Measurements from ENCODE around the gene LUC7L2.
"Not testable (repeated sequence)": the region's sequence is repeated elsewhere in the genome, so short reads cannot be mapped to it uniquely, and the experiment has no call there.

The LUC7L2 gene

DNA sequence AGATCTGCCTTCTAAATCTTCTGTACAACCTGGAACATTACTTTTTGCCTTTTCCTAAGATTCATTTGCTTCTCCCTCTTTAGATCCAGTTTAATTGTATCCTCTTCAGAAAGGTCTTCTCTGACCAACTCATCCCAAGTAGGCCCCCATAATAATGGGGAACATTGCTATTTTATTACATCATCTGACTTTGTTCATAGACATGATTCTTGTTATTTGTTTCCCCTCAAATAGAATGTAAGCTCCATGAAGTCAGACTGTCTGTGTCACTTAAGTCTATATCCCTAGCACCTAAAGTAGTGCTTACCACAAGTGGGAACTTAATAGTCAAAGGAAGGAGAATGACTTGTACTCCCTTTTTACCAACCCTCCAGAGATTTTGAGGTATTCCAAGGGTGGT is 37.5 kb downstream of the LUC7L2 start:
- Histone ChIP-seq H3K4me1 (ENCODE audit: low read depth, poor library complexity, severe bottlenecking) (no peaks in the 10 kb centered on the region), H3K4me3 (IDR thresholded peaks at IDR 0.05; ENCODE audit: insufficient read depth, low read depth, low read length) (no peak overlapping the region), H3K27me3 (ENCODE audit: insufficient read depth, low read depth) (no peaks in the 10 kb centered on the region), H3K79me2 (ENCODE audit: insufficient read depth, low read depth) (peaks cover 56% of the 10 kb centered on the region; the same call in 1 of the 2 replicates), H3K36me3 (ENCODE audit: insufficient read depth) (peaks cover 3% of the 10 kb centered on the region; the same call in 1 of the 2 replicates), H3K4me2 (no peak overlapping the region), H4K20me1 (ENCODE audit: insufficient read depth) (peaks cover 12% of the 10 kb centered on the region; the same call in 1 of the 2 replicates), H3K9ac (no peak overlapping the region), H2AFZ (ENCODE audit: low read depth) (no peak overlapping the region), H3K27ac (no peak overlapping the region)
- TF ChIP-seq, protein P1, sequence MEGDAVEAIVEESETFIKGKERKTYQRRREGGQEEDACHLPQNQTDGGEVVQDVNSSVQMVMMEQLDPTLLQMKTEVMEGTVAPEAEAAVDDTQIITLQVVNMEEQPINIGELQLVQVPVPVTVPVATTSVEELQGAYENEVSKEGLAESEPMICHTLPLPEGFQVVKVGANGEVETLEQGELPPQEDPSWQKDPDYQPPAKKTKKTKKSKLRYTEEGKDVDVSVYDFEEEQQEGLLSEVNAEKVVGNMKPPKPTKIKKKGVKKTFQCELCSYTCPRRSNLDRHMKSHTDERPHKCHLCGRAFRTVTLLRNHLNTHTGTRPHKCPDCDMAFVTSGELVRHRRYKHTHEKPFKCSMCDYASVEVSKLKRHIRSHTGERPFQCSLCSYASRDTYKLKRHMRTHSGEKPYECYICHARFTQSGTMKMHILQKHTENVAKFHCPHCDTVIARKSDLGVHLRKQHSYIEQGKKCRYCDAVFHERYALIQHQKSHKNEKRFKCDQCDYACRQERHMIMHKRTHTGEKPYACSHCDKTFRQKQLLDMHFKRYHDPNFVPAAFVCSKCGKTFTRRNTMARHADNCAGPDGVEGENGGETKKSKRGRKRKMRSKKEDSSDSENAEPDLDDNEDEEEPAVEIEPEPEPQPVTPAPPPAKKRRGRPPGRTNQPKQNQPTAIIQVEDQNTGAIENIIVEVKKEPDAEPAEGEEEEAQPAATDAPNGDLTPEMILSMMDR (conservative IDR thresholded peaks at IDR 0.05; ENCODE audit: low read depth, low read length): no peak

DNA sequence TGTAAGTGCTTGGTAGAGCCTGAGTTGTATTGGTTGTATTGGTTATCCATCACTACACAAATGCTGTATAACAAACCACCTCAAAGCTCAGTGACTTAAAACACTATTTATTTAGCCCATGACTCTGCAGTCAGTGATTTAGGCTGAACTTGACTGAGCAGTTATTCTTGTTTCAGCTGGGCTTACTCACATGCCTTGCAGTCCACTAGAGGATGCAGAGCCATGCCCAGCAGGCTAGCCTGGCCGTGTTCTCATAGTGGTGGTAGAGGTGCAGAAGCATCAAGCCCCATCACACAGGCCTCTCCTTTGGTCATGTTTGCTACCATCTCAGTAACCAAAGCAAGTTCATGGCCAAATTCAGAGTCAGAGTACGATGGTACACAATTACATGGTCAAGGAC is 43.9 kb downstream of the LUC7L2 start:
- H4K20me1 ChIP-seq (ENCODE audit: insufficient read depth): no peaks in the 10 kb centered on the region
- no peak overlapping the region for H3K9ac ChIP-seq
- TF ChIP-seq, protein P1 (conservative IDR thresholded peaks at IDR 0.05; ENCODE audit: low read depth, low read length): no peak
- H3K4me2 ChIP-seq: no peak overlapping the region
- no peak overlapping the region for H3K4me3 ChIP-seq (IDR thresholded peaks at IDR 0.05; ENCODE audit: insufficient read depth, low read depth, low read length)
- peaks cover 8% of the 10 kb centered on the region; the same call in 1 of the 2 replicates for H3K79me2 ChIP-seq (ENCODE audit: insufficient read depth, low read depth)
- no peaks in the 10 kb centered on the region for H3K27me3 ChIP-seq (ENCODE audit: insufficient read depth, low read depth)
- no peak overlapping the region for H3K27ac ChIP-seq
- no peaks in the 10 kb centered on the region for H3K4me1 ChIP-seq (ENCODE audit: low read depth, poor library complexity, severe bottlenecking)
- peaks cover 28% of the 10 kb centered on the region; the same call in 1 of the 2 replicates for H3K36me3 ChIP-seq (ENCODE audit: insufficient read depth)
- H2AFZ ChIP-seq (ENCODE audit: low read depth): no peak overlapping the region

DNA sequence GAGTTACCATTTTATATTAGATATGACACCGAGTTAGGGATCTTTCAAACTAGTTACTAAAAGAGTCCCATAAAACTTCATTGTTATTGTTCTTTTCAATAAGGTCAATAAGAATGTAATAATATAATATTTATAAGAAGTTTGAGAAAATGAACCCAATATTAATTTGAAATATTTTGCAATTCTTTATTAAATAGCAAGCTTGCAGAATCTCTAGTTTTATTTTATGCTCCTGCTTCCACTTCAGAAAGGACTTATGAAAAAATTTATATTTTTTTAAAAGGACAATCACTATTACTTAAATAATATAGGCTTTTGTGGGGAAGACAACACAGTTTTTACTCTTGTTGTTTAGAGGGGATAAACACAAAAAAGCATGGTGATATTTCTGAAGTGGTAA is 47.9 kb downstream of the LUC7L2 start:
- Histone ChIP-seq H3K36me3 (ENCODE audit: insufficient read depth) (peaks cover 27% of the 10 kb centered on the region; the same call in 1 of the 2 replicates), H4K20me1 (ENCODE audit: insufficient read depth) (peaks cover 6% of the 10 kb centered on the region; the same call in 1 of the 2 replicates), H2AFZ (ENCODE audit: low read depth) (no peak overlapping the region), H3K27me3 (ENCODE audit: insufficient read depth, low read depth) (no peaks in the 10 kb centered on the region), H3K27ac (no peak overlapping the region), H3K9ac (no peak overlapping the region), H3K4me3 (IDR thresholded peaks at IDR 0.05; ENCODE audit: insufficient read depth, low read depth, low read length) (no peak overlapping the region), H3K4me1 (ENCODE audit: low read depth, poor library complexity, severe bottlenecking) (no peaks in the 10 kb centered on the region), H3K4me2 (no peak overlapping the region), H3K79me2 (ENCODE audit: insufficient read depth, low read depth) (0 out of 2 replicates have a peak, but pooled peaks cover 12% of the 10 kb centered on the region)
- TF ChIP-seq, protein P1 (conservative IDR thresholded peaks at IDR 0.05; ENCODE audit: low read depth, low read length): no peak

DNA sequence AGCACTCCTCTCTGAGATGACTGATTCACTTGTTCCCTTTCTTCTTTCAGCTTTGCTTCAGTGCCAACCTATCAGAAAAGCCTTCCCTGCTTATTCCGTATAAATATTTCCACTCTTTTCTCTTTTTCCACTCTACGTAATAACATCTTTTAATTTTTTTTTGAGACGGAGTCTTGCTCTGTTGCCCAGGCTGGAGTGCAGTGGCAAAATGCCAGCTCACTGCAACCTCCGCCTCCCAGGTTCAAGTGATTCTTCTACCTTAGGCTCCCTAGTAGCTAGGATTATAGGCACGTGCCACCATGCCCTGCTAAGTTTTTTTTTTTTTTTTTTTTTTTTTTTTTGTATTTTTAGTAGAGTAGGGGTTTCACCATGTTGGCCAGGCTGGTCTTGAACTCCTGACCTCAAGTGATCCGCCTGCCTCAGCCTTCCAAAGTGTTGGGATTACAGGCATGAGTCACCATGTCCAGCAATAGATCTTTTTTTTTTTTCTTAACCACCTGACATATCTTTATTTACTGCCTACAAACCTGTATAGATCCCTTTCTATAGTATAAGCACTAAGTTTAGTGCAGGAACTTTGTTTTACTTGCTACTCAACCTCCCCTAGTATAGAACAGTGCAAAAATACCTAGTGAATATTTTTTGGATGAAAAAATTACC is 55.2 kb downstream of the LUC7L2 start:
- H3K79me2 ChIP-seq (ENCODE audit: insufficient read depth, low read depth); H3K27me3 ChIP-seq (ENCODE audit: insufficient read depth, low read depth); H3K27ac ChIP-seq; H3K4me3 ChIP-seq (IDR thresholded peaks at IDR 0.05; ENCODE audit: insufficient read depth, low read depth, low read length); H2AFZ ChIP-seq (ENCODE audit: low read depth); H4K20me1 ChIP-seq (ENCODE audit: insufficient read depth); H3K9ac ChIP-seq; H3K4me1 ChIP-seq (ENCODE audit: low read depth, poor library complexity, severe bottlenecking); H3K4me2 ChIP-seq: not testable (repeated sequence)
- peaks cover 23% of the 10 kb centered on the region for H3K36me3 ChIP-seq (ENCODE audit: insufficient read depth)

DNA sequence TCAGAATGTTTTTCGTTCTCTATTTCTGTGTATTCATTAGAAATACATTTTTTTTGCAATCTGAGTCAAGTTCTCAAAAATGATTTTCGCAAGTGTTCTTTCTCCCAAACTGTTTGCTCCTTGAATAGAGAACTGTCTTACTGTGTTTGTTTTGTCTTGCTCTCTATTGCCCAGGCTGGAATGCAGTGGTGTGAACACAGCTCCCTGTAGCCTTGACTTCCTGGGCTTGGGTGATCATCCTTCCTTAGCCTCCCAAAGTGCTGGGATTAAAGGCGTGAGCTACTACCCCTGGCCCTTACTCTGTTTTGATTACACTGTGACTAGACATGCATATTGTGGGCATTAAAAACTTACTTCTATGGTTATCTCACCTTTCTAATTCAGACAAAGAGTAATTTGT is 56.7 kb downstream of the LUC7L2 start:
- Histone ChIP-seq H3K27me3 (ENCODE audit: insufficient read depth, low read depth) (no peaks in the 10 kb centered on the region), H3K36me3 (ENCODE audit: insufficient read depth) (peaks cover 22% of the 10 kb centered on the region), H3K4me3 (IDR thresholded peaks at IDR 0.05; ENCODE audit: insufficient read depth, low read depth, low read length) (no peak overlapping the region), H3K9ac (no peak overlapping the region), H3K4me1 (ENCODE audit: low read depth, poor library complexity, severe bottlenecking) (no peaks in the 10 kb centered on the region), H3K79me2 (ENCODE audit: insufficient read depth, low read depth) (no peaks in the 10 kb centered on the region), H4K20me1 (ENCODE audit: insufficient read depth) (no peaks in the 10 kb centered on the region), H2AFZ (ENCODE audit: low read depth) (no peak overlapping the region), H3K27ac (no peak overlapping the region), H3K4me2 (no peak overlapping the region)
- TF ChIP-seq, protein P1 (conservative IDR thresholded peaks at IDR 0.05; ENCODE audit: low read depth, low read length): no peak

Measured in KMS-11 (cell line).